HepG2 (cell line): ENCODE data around the gene OGA. TPM values are rescaled to one million over a fixed set of nuclear protein-coding genes. Genes with fewer than 3 reads are reported as not detected.

ENCODE experiments used
- DMTF1 ChIP-seq: sonication (generic); formaldehyde crosslinking; IDR thresholded peaks from 2 replicates; pipeline ENCODE4 v1.4.0; 2020; ENCODE audit warnings: mild to moderate bottlenecking, missing genetic modification reagents
- FOSL2 ChIP-seq: sonication (generic); formaldehyde crosslinking; IDR thresholded peaks from 2 replicates; pipeline ENCODE4 v1.4.0; 2020; ENCODE audit warnings: missing genetic modification reagents
- IRF1 ChIP-seq: sonication (generic); formaldehyde crosslinking; IDR thresholded peaks from 2 replicates; pipeline ENCODE4 v1.4.0; 2020; ENCODE audit warnings: low read depth, mild to moderate bottlenecking, missing genetic modification reagents
- RNF2 ChIP-seq: fragments of 450-650 bp; conservative IDR thresholded peaks from 2 replicates; pipeline ENCODE4 v1.6.1; 2016; ENCODE audit warnings: low read depth
- SRF ChIP-seq: IDR thresholded peaks from 2 replicates; pipeline ENCODE4 v1.6.1; 2011; ENCODE audit warnings: mild to moderate bottlenecking, low read depth, low read length, moderate library complexity
- TCF12 ChIP-seq, 2 experiments: fragments of 450-650 bp in 1 of 2; sonication (generic) in 1 of 2; formaldehyde crosslinking in 1 of 2; IDR thresholded peaks; 2 replicates each; pipeline versions ENCODE4 v1.6.1 to v1.8.0; 2017 to 2022; ENCODE audit warnings: antibody characterized with exemption in 1 of 2, mild to moderate bottlenecking in 1 of 2, missing genetic modification reagents in 1 of 2, moderate library complexity in 1 of 2
- TRAFD1 ChIP-seq: sonication (generic); formaldehyde crosslinking; IDR thresholded peaks from 2 replicates; pipeline ENCODE4 v1.5.1; 2020; ENCODE audit warnings: missing genetic modification reagents, mild to moderate bottlenecking, borderline replicate concordance
- TRIM24 ChIP-seq: sonication (generic); formaldehyde crosslinking; IDR thresholded peaks from 2 replicates; pipeline ENCODE4 v1.8.0; 2022; ENCODE audit warnings: mild to moderate bottlenecking, missing genetic modification reagents
- ZBTB43 ChIP-seq: sonication (generic); formaldehyde crosslinking; conservative IDR thresholded peaks from 2 replicates; pipeline ENCODE4 v1.4.0; 2020; ENCODE audit warnings: missing genetic modification reagents
- ZBTB8A ChIP-seq: sonication (generic); formaldehyde crosslinking; IDR thresholded peaks from 2 replicates; pipeline ENCODE4 v1.4.0; 2020; ENCODE audit warnings: mild to moderate bottlenecking, low read depth, missing genetic modification reagents, borderline replicate concordance
- ZFP1 ChIP-seq: IDR thresholded peaks from 2 replicates; pipeline ENCODE4 v1.6.1; 2016
- ZMYM2 ChIP-seq: sonication (generic); formaldehyde crosslinking; IDR thresholded peaks from 2 replicates; pipeline ENCODE4 v1.8.0; 2022; ENCODE audit warnings: mild to moderate bottlenecking, missing genetic modification reagents
- ZNF296 ChIP-seq: sonication (generic); formaldehyde crosslinking; conservative IDR thresholded peaks from 2 replicates; pipeline ENCODE4 v1.5.0; 2020; ENCODE audit warnings: mild to moderate bottlenecking, missing genetic modification reagents
- ZNF501 ChIP-seq: sonication (generic); formaldehyde crosslinking; IDR thresholded peaks from 2 replicates; pipeline ENCODE4 v1.5.1; 2020; ENCODE audit warnings: mild to moderate bottlenecking, moderate library complexity, missing genetic modification reagents
- polyA plus RNA-seq, 8 experiments: library from polyadenylated mRNA; depleted of rRNA in 3 of 8; stranded (reverse) in 7 of 8; unstranded in 1 of 8; fragments of >200 nt; fragmentation: Illumina TruSeq in 4 of 8; extraction: Trizol in 4 of 8; gene quantifications; 2 replicates each; pipeline versions ENCODE4 v1.2.1 to v1.2.3, GENCODE V29; 2011 to 2016; ENCODE audit warnings: low read depth in 4 of 8, missing spikeins in 1 of 8, mixed read lengths in 1 of 8; ENCODE audit not compliant: insufficient read depth in 1 of 8
- total RNA-seq, 5 experiments: library from RNA; depleted of rRNA; stranded (reverse); fragments of >200 nt; fragmentation: Illumina TruSeq; extraction: Trizol; gene quantifications; 2 replicates each; pipeline ENCODE4 v1.2.3, GENCODE V29; 2016; ENCODE audit warnings: low read depth in 1 of 5
- TF ChIP-seq, protein P1 (sequence below): sonication (generic); formaldehyde crosslinking; IDR thresholded peaks from 2 replicates; pipeline ENCODE4 v1.5.0; 2020; ENCODE audit warnings: missing genetic modification reagents, mild to moderate bottlenecking, borderline replicate concordance
- TF ChIP-seq, protein P2 (sequence below): sonication (generic); formaldehyde crosslinking; IDR thresholded peaks from 2 replicates; pipeline ENCODE4 v1.8.1; 2023; ENCODE audit warnings: mild to moderate bottlenecking, missing genetic modification reagents
- TF ChIP-seq, protein P3 (sequence below): sonication (generic); formaldehyde crosslinking; IDR thresholded peaks from 2 replicates; pipeline ENCODE4 v1.5.1; 2020; ENCODE audit warnings: missing genetic modification reagents, mild to moderate bottlenecking, borderline replicate concordance

The OGA gene
- total and polyA plus RNA-seq, 2 of the 13 experiments (the other 11 are each of a cell fraction or from before 2014, with no cell fraction given) = 33.2 to 39.8 TPM

DNA sequence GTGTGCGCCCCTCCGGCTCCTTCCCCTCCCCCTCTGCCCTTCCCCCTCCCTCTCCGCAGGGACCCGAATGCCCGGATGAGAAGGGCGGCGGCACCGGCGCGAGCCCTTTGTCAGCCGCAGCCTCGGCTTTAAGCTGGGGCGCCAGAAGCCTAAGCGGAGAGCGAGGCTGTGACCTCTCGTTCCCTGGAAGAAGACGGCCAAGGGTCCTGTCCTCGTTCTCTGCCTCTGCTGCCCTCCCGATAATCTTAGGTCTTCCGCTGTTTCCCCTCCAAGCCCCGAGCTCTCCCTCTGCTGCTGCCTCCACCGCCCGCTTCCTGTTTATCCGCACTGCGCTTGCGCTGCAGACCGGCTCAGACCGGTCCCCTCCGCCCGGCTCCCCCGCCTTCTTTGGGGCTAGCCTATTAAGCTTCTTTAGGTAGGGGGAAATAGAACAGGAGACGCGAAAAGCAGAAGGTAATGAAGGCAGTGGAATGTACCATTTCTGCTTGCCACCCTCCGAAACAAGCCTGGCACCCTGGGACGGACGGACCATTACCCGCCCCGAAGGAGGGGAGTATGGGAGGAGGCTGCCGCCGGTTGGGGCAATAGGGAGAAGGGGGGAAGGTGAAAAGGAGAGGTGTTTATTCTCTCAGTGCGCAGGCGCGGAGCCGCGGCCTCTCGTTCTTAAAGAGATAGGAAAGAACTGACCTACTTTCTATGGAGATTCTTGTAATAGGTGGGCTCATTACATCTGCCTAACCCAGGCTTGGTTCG is at the start of gene OGA (continued):
- TF ChIP-seq TRAFD1 (CRISPR knock-in tag) (no peak; the same call in 1 of the 2 replicates), TRIM24 (CRISPR knock-in tag) (no peak), SRF (no peak), ZBTB8A (CRISPR knock-in tag) (no peak), ZNF501 (CRISPR knock-in tag) (peak; percentile 90), ZNF296 (CRISPR knock-in tag) (0 out of 2 replicates have a peak, but pooled peaks have one; percentile 54), FOSL2 (CRISPR knock-in tag) (no peak; the same call in 1 of the 2 replicates), ZBTB43 (CRISPR knock-in tag) (0 out of 2 replicates have a peak, but pooled peaks have one; percentile 19), ZFP1 (CRISPR knock-in tag) (peak; percentile 40; the same call in 1 of the 2 replicates), RNF2 (no peak), DMTF1 (peak; percentile 95; the same call in 1 of the 2 replicates), IRF1 (CRISPR knock-in tag) (no peak), ZMYM2 (CRISPR knock-in tag) (no peak), TCF12 (IDR thresholded peaks at IDR 0.05) (no peak), TCF12 (CRISPR knock-in tag; IDR thresholded peaks at IDR 0.05) (no peak)
- TF ChIP-seq, protein P1, sequence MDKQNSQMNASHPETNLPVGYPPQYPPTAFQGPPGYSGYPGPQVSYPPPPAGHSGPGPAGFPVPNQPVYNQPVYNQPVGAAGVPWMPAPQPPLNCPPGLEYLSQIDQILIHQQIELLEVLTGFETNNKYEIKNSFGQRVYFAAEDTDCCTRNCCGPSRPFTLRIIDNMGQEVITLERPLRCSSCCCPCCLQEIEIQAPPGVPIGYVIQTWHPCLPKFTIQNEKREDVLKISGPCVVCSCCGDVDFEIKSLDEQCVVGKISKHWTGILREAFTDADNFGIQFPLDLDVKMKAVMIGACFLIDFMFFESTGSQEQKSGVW = no peak
- TF ChIP-seq, protein P2, sequence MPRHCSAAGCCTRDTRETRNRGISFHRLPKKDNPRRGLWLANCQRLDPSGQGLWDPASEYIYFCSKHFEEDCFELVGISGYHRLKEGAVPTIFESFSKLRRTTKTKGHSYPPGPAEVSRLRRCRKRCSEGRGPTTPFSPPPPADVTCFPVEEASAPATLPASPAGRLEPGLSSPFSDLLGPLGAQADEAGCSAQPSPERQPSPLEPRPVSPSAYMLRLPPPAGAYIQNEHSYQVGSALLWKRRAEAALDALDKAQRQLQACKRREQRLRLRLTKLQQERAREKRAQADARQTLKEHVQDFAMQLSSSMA = no peak
- TF ChIP-seq, protein P3, sequence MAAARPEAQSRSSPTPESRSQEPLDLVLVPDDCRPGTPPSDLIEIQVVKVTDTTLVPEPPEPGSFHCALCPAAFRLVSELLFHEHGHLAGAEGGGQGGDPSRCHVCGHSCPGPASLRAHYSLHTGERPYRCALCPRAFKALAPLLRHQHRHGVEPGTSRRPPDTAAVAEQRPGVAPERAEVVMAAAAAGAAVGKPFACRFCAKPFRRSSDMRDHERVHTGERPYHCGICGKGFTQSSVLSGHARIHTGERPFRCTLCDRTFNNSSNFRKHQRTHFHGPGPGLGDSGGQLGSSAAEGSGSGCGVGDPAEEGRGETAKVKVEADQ (CRISPR knock-in tag) = no peak
